ENCODE data around the gene HOXA9. TPM values are rescaled to one million over a fixed set of nuclear protein-coding genes. Genes with fewer than 3 reads are reported as not detected.

Gene HOXA9
- polyA plus RNA-seq, 1 donor from 2014 or later: not detected

- Histone ChIP-seq H4K20me1 (ENCODE audit: insufficient read depth) (no peaks in the 10 kb centered on the region), H3K9me2 (ENCODE audit: insufficient read depth, low read length) (no peaks in the 10 kb centered on the region), H3K9ac (ENCODE audit: low read length) (no peak overlapping the region), H3F3A (ENCODE audit: insufficient read depth, low read length, poor library complexity, severe bottlenecking) (no peaks in the 10 kb centered on the region), H3K4me2 (ENCODE audit: low read length) (no peak overlapping the region), H2AFZ (ENCODE audit: low read depth, low read length) (no peak overlapping the region), H3K9me3 (ENCODE audit: low read length) (peaks cover 27% of the 10 kb centered on the region), H3K36me3 (ENCODE audit: insufficient read depth, low read length) (no peaks in the 10 kb centered on the region), H3K79me2 (replicated peaks; ENCODE audit: insufficient read depth, low read length) (no peaks in the 10 kb centered on the region), H3K4me3 (ENCODE audit: low read length) (no peak overlapping the region), H3K27ac (ENCODE audit: low read length) (no peak overlapping the region), H3K27me3 (ENCODE audit: insufficient read depth, low read depth, low read length) (peaks cover 100% of the 10 kb centered on the region)
- TF ChIP-seq REST (IDR thresholded peaks at IDR 0.05; ENCODE audit: borderline replicate concordance) (no peak), SMC3 (conservative IDR thresholded peaks at IDR 0.05; ENCODE audit: poor library complexity) (no peak), EZH2 (IDR thresholded peaks at IDR 0.05; ENCODE audit: borderline replicate concordance, insufficient read depth, low read length, poor library complexity, severe bottlenecking) (no peak), CTCF (IDR thresholded peaks at IDR 0.05; ENCODE audit: poor library complexity, severe bottlenecking) (no peak), MXI1 (conservative IDR thresholded peaks at IDR 0.05; ENCODE audit: poor library complexity, severe bottlenecking) (no peak), POLR2AphosphoS5 (IDR thresholded peaks at IDR 0.05) (no peak), RAD21 (conservative IDR thresholded peaks at IDR 0.05) (no peak), EP300 (conservative IDR thresholded peaks at IDR 0.05; ENCODE audit: poor library complexity, severe bottlenecking) (no peak), TAF1 (IDR thresholded peaks at IDR 0.05; ENCODE audit: low read depth) (no peak)
These were observed 15.3 kb downstream of the HOXA9 start for GRCh38 chr7:27149842-27150567.

GRCh38 chr7:27148756-27149641, 16.3 kb downstream of the HOXA9 start:
- Histone ChIP-seq H3K27me3 (ENCODE audit: insufficient read depth, low read depth, low read length) (peaks cover 100% of the 10 kb centered on the region), H3K79me2 (replicated peaks; ENCODE audit: insufficient read depth, low read length) (no peaks in the 10 kb centered on the region), H3K27ac (ENCODE audit: low read length) (no peak overlapping the region), H3K9ac (ENCODE audit: low read length) (no peak overlapping the region), H3K4me3 (ENCODE audit: low read length) (no peak overlapping the region), H2AFZ (ENCODE audit: low read depth, low read length) (no peak overlapping the region), H3K9me2 (ENCODE audit: insufficient read depth, low read length) (no peaks in the 10 kb centered on the region), H4K20me1 (ENCODE audit: insufficient read depth) (no peaks in the 10 kb centered on the region), H3K9me3 (ENCODE audit: low read length) (peaks cover 37% of the 10 kb centered on the region), H3K36me3 (ENCODE audit: insufficient read depth, low read length) (no peaks in the 10 kb centered on the region), H3F3A (ENCODE audit: insufficient read depth, low read length, poor library complexity, severe bottlenecking) (no peaks in the 10 kb centered on the region), H3K4me2 (ENCODE audit: low read length) (no peak overlapping the region)
- TF ChIP-seq REST (IDR thresholded peaks at IDR 0.05; ENCODE audit: borderline replicate concordance): no peak

Measured in neural cell (in vitro differentiated cells).